H9 (cell line): ENCODE measurements around the gene ZNF664. TPM values are rescaled to one million over a fixed set of nuclear protein-coding genes. Genes with fewer than 3 reads are reported as not detected.

Source experiments
- DNase-seq: peaks from one replicate; pipeline ENCODE4 v3.0.0-alpha.2; 2017
- H2AFZ ChIP-seq: one replicate; pipeline ENCODE4 v1.6.1; 2013; ENCODE audit warnings: mild to moderate bottlenecking, low read length, control low read depth, moderate library complexity
- H2AK5ac ChIP-seq: 2 replicates; pipeline ENCODE4 v1.6.1; 2013; ENCODE audit warnings: low read length, control low read depth, mixed read lengths; ENCODE audit not compliant: insufficient read length
- H2BK120ac ChIP-seq: one replicate; pipeline ENCODE4 v1.6.1; 2013; ENCODE audit warnings: low read depth, mild to moderate bottlenecking, low read length, control low read depth, inconsistent platforms; ENCODE audit not compliant: poor library complexity, severe bottlenecking
- H2BK12ac ChIP-seq: 2 replicates; pipeline ENCODE4 v1.6.1; 2013; ENCODE audit warnings: low read length, control low read depth, mixed read lengths, low read depth; ENCODE audit not compliant: insufficient read length
- H2BK15ac ChIP-seq: 2 replicates; pipeline ENCODE4 v1.6.1; 2013; ENCODE audit warnings: low read depth, low read length, control low read depth
- H2BK20ac ChIP-seq: one replicate; pipeline ENCODE4 v1.6.1; 2013; ENCODE audit warnings: low read depth, mild to moderate bottlenecking, low read length, control low read depth, inconsistent platforms; ENCODE audit not compliant: poor library complexity, severe bottlenecking
- H2BK5ac ChIP-seq: 2 replicates; pipeline ENCODE4 v1.6.1; 2013; ENCODE audit warnings: low read length, control low read depth, mixed read lengths; ENCODE audit not compliant: insufficient read length
- H3K14ac ChIP-seq: 2 replicates; pipeline ENCODE4 v1.6.1; 2013; ENCODE audit warnings: low read length, control low read depth; ENCODE audit not compliant: insufficient read depth
- H3K18ac ChIP-seq: 2 replicates; pipeline ENCODE4 v1.6.1; 2013; ENCODE audit warnings: low read depth, mild to moderate bottlenecking, mixed read lengths, low read length, control low read depth; ENCODE audit not compliant: insufficient read length
- H3K23ac ChIP-seq: 2 replicates; pipeline ENCODE4 v1.6.1; 2013; ENCODE audit warnings: low read length, control low read depth, mixed read lengths, low read depth; ENCODE audit not compliant: insufficient read length
- H3K23me2 ChIP-seq: 2 replicates; pipeline ENCODE4 v1.6.1; 2013; ENCODE audit warnings: low read depth, mild to moderate bottlenecking, mixed read lengths, low read length, control low read depth; ENCODE audit not compliant: insufficient read length, poor library complexity, severe bottlenecking
- H3K27ac ChIP-seq: 2 replicates; pipeline ENCODE4 v1.5.1; 2013; ENCODE audit warnings: low read length, control low read depth, mixed read lengths, low read depth; ENCODE audit not compliant: insufficient read length
- H3K27me3 ChIP-seq: 2 replicates; pipeline ENCODE4 v1.6.1; 2013; ENCODE audit warnings: low read length, control low read depth, inconsistent platforms; ENCODE audit not compliant: insufficient read depth
- H3K4ac ChIP-seq: 2 replicates; pipeline ENCODE4 v1.6.1; 2013; ENCODE audit warnings: low read depth, mild to moderate bottlenecking, control low read depth, inconsistent platforms, low read length, moderate library complexity
- H3K4me1 ChIP-seq: 2 replicates; pipeline ENCODE4 v1.6.1; 2013; ENCODE audit warnings: low read length, control low read depth, inconsistent platforms; ENCODE audit not compliant: insufficient read depth
- H3K4me2 ChIP-seq: 2 replicates; pipeline ENCODE4 v1.6.1; 2013; ENCODE audit warnings: low read length, control low read depth, mixed read lengths; ENCODE audit not compliant: insufficient read length, insufficient read depth
- H3K56ac ChIP-seq: 2 replicates; pipeline ENCODE4 v1.6.1; 2013; ENCODE audit warnings: low read depth, mild to moderate bottlenecking, mixed read lengths, low read length, control low read depth; ENCODE audit not compliant: insufficient read length
- H3K79me1 ChIP-seq: 2 replicates; pipeline ENCODE4 v1.6.1; 2013; ENCODE audit warnings: low read depth, mild to moderate bottlenecking, moderate library complexity, low read length, control low read depth, inconsistent platforms; ENCODE audit not compliant: insufficient read depth, poor library complexity, severe bottlenecking
- H3K79me2 ChIP-seq: 2 replicates; pipeline ENCODE4 v1.6.1; 2013; ENCODE audit warnings: low read length, control low read depth, inconsistent platforms; ENCODE audit not compliant: insufficient read depth
- H3K9ac ChIP-seq: 2 replicates; pipeline ENCODE4 v1.6.1; 2013; ENCODE audit warnings: low read length, control low read depth, mixed read lengths; ENCODE audit not compliant: insufficient read length; ENCODE audit errors: extremely low read depth
- H3K9me3 ChIP-seq: one replicate; pipeline ENCODE4 v1.6.1; 2013; ENCODE audit warnings: low read depth, low read length, inconsistent platforms; ENCODE audit not compliant: control insufficient read depth
- H3T11ph ChIP-seq: one replicate; pipeline ENCODE4 v1.6.1; 2013; ENCODE audit warnings: mild to moderate bottlenecking, low read length, control low read depth, inconsistent platforms
- H4K20me1 ChIP-seq: one replicate; pipeline ENCODE4 v1.6.1; 2013; ENCODE audit not compliant: control insufficient read depth, insufficient read length, insufficient read depth
- H4K5ac ChIP-seq: 2 replicates; pipeline ENCODE4 v1.6.1; 2013; ENCODE audit warnings: low read depth, mild to moderate bottlenecking, mixed read lengths, low read length, control low read depth; ENCODE audit not compliant: insufficient read length
- H4K8ac ChIP-seq: replicated peaks from 2 replicates; pipeline ENCODE4 v1.6.1; 2013; ENCODE audit warnings: low read length, control low read depth, mixed read lengths, low read depth; ENCODE audit not compliant: insufficient read length
- H4K91ac ChIP-seq: 2 replicates; pipeline ENCODE4 v1.6.1; 2013; ENCODE audit warnings: low read depth, mild to moderate bottlenecking, moderate library complexity, mixed read lengths, low read length, control low read depth; ENCODE audit not compliant: insufficient read length
- H3K27ac Mint-ChIP-seq, 3 experiments: 2 replicates in 2 of 3; 3 replicates in 1 of 3; pipeline ENCODE4 v1.8.0; 2020 to 2021; ENCODE audit warnings: mixed read lengths in 3 of 3, mild to moderate bottlenecking in 1 of 3, moderate library complexity in 1 of 3
- H3K27me3 Mint-ChIP-seq: 2 replicates; pipeline ENCODE4 v1.8.0; 2021; ENCODE audit warnings: low read depth, mild to moderate bottlenecking, moderate library complexity, mixed read lengths
- H3K36me3 Mint-ChIP-seq, 3 experiments: 2 replicates in 2 of 3; 3 replicates in 1 of 3; pipeline ENCODE4 v1.8.0; 2020 to 2021; ENCODE audit warnings: low read depth in 3 of 3, mixed read lengths in 3 of 3; ENCODE audit not compliant: insufficient read depth in 1 of 3
- H3K4me1 Mint-ChIP-seq, 2 experiments: 2 replicates each; pipeline ENCODE4 v1.8.0; 2020; ENCODE audit warnings: mixed read lengths in 2 of 2
- H3K4me3 Mint-ChIP-seq, 2 experiments: 2 replicates in 1 of 2; 3 replicates in 1 of 2; pipeline ENCODE4 v1.8.0; 2020 to 2021; ENCODE audit warnings: mild to moderate bottlenecking in 2 of 2, mixed read lengths in 2 of 2, moderate library complexity in 1 of 2
- H3K9me3 Mint-ChIP-seq, 2 experiments: 2 replicates in 1 of 2; 3 replicates in 1 of 2; pipeline ENCODE4 v1.8.0; 2020; ENCODE audit warnings: mild to moderate bottlenecking in 2 of 2, mixed read lengths in 2 of 2, moderate library complexity in 1 of 2
- WGBS: extraction: QIAGEN DNeasy Blood & Tissue Kit; methylation state at CpG from one replicate; pipeline ENCODE4 v1.1.7; 2013; ENCODE audit warnings: missing lambda C conversion rate, low lambda C conversion rate, mixed read lengths; ENCODE audit not compliant: insufficient read length; ENCODE audit errors: extremely low coverage; 5-methylcytosine and 5-hydroxymethylcytosine counted together
- total RNA-seq: library from RNA; stranded (reverse); gene quantifications from 2 replicates; pipeline ENCODE4 v1.2.1, GENCODE V29; 2021
- TF ChIP-seq, protein P1 (sequence below): fragments of 200-600 bp; sonication (generic); conservative IDR thresholded peaks from 3 replicates; pipeline ENCODE4 v1.8.0; 2021; ENCODE audit warnings: antibody characterized with exemption, mild to moderate bottlenecking

ZNF664 gene
- total RNA-seq, 1 experiment from 2014 or later = 29.5 TPM

DNA sequence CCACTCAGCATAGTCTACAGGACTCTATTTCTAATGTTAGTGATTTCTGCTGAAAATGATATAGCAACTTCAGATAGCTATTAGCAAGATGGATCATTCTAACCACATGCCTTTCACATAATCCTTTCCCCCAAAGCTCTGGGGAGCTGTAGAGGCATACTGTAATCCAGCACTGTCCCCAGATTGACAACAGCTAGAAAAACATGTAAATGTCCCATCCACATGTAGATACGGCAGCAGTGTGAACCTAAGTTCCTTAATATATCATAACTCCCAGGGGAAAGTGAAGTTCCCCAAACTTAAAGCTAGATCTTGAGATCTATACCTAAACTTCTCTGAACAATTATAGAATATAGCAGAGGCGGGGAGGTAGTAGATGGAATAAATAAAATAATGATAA, 14.0 kb downstream of the ZNF664 start:
- Histone ChIP-seq H2AFZ (no peak overlapping the region), H3K56ac (no peak overlapping the region), H3K9me3 (no peaks in the 10 kb centered on the region), H2BK5ac (no peak overlapping the region), H4K20me1 (no peaks in the 10 kb centered on the region), H3T11ph (no peak overlapping the region), H2BK15ac (no peak overlapping the region), H3K4ac (no peak overlapping the region), H3K4me1 (no peaks in the 10 kb centered on the region), H3K27me3 (no peaks in the 10 kb centered on the region), H3K4me2 (no peak overlapping the region), H3K27ac (no peak overlapping the region), H3K23ac (no peak overlapping the region), H4K8ac (no peak overlapping the region), H3K18ac (no peak overlapping the region), H3K79me1 (peaks cover 2% of the 10 kb centered on the region), H3K79me2 (no peaks in the 10 kb centered on the region), H4K5ac (no peak overlapping the region), H3K9ac (no peak overlapping the region), H3K23me2 (no peaks in the 10 kb centered on the region), H3K14ac (no peak overlapping the region), H2AK5ac (no peak overlapping the region), H4K91ac (no peak overlapping the region), H2BK120ac (no peak overlapping the region), H2BK20ac (no peak overlapping the region), H2BK12ac (no peak overlapping the region)
- Mint-ChIP-seq H3K36me3 (peaks cover 0 to 19% (median 14%) of the 10 kb centered on the region in 3 experiments; a peak in 5 of 7 replicates), H3K27ac (no peak overlapping the region), H3K9me3 (no peaks in the 10 kb centered on the region), H3K27me3 (peaks cover 10% of the 10 kb centered on the region), H3K4me1 (peaks cover 0 to 10% of the 10 kb centered on the region in 2 experiments; a peak in 2 of 4 replicates), H3K4me3 (no peak overlapping the region)
- no peak for DNase-seq
- WGBS = no CpG with 5 or more reads among the region's 2 CpGs
- TF ChIP-seq, protein P1, sequence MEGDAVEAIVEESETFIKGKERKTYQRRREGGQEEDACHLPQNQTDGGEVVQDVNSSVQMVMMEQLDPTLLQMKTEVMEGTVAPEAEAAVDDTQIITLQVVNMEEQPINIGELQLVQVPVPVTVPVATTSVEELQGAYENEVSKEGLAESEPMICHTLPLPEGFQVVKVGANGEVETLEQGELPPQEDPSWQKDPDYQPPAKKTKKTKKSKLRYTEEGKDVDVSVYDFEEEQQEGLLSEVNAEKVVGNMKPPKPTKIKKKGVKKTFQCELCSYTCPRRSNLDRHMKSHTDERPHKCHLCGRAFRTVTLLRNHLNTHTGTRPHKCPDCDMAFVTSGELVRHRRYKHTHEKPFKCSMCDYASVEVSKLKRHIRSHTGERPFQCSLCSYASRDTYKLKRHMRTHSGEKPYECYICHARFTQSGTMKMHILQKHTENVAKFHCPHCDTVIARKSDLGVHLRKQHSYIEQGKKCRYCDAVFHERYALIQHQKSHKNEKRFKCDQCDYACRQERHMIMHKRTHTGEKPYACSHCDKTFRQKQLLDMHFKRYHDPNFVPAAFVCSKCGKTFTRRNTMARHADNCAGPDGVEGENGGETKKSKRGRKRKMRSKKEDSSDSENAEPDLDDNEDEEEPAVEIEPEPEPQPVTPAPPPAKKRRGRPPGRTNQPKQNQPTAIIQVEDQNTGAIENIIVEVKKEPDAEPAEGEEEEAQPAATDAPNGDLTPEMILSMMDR = no peak
